ENCODE measurements around the gene GCHFR. TPM values are rescaled to one million over a fixed set of nuclear protein-coding genes. Genes with fewer than 3 reads are reported as not detected.

GCHFR gene
- total RNA-seq, 4 donors from 2014 or later, result 10.0 to 47.5 (median 41.9) TPM

GRCh38 chr15:40807028-40807887 is 43.4 kb downstream of the GCHFR start, which contains the start of the genes DNAJC17 and ZFYVE19:
DNAJC17 (minus strand) TSS chr15:40807473; CDS start chr15:40807446, 27 bp downstream.
ZFYVE19 (plus strand) TSS chr15:40807089; CDS start chr15:40807590, 501 bp downstream.
- H3K27ac ChIP-seq, result peak within 1 kb of the TSS; percentile 94 to 99 (median 96)
- peaks cover 22 to 60% (median 24%) of the 10 kb centered on the region in 3 donors for H3K4me1 ChIP-seq
- H3K9me3 ChIP-seq, result no peaks in the 10 kb centered on the region
- WGBS, 2 donors, result 0% methylated on average over 18 to 25 of the region's 64 CpGs
- TF ChIP-seq POLR2A (IDR thresholded peaks at IDR 0.05) (peak in 2 of 4 donors; percentile 31 to 35), CTCF (IDR thresholded peaks at IDR 0.05) (peak in 3 of 6 experiments; percentile 18 to 34 (median 20))
- peak within 1 kb of the TSS; percentile 81 to 98 (median 88) for H3K4me3 ChIP-seq
- intact Hi-C loops (cut with DNase I), result no loop called here
- H3K27me3 ChIP-seq, result no peaks in the 10 kb centered on the region
- peak; percentile 85 for DNase-seq
- H3K36me3 ChIP-seq, result peaks cover 0 to 39% (median 6%) of the 10 kb centered on the region in 3 donors

GRCh38 chr15:40807888-40808461 is 44.1 kb downstream of the GCHFR start:
- Histone ChIP-seq H3K36me3 (peaks cover 0 to 38% (median 6%) of the 10 kb centered on the region in 3 donors), H3K4me1 (peaks cover 22 to 55% (median 24%) of the 10 kb centered on the region in 3 donors), H3K27me3 (no peaks in the 10 kb centered on the region), H3K4me3 (peak overlapping the region; percentile 81 to 98 (median 88)), H3K27ac (peak overlapping the region; percentile 94 to 99 (median 96)), H3K9me3 (no peaks in the 10 kb centered on the region)
- intact Hi-C loops (cut with DNase I), result no loop called here
- WGBS, 2 donors, result 5 to 7% methylated on average over 14 to 15 of the region's 19 CpGs
- TF ChIP-seq POLR2A (IDR thresholded peaks at IDR 0.05), result no peak
- TF ChIP-seq CTCF (IDR thresholded peaks at IDR 0.05), result no peak
- no peak for DNase-seq

GRCh38 chr15:40808861-40809450 is 45.1 kb downstream of the GCHFR start:
- WGBS, 2 donors, result 80 to 83% methylated on average over 3 to 6 of the region's 8 CpGs
- intact Hi-C loops (cut with DNase I), result no loop called here

GRCh38 chr15:40812721-40813425 is 49.0 kb downstream of the GCHFR start:
- Histone ChIP-seq H3K36me3 (peaks cover 7 to 59% (median 13%) of the 10 kb centered on the region in 3 donors), H3K9me3 (no peaks in the 10 kb centered on the region), H3K4me1 (peaks cover 11 to 24% (median 12%) of the 10 kb centered on the region in 3 donors), H3K4me3 (no peak overlapping the region), H3K27me3 (no peaks in the 10 kb centered on the region), H3K27ac (no peak overlapping the region)
- intact Hi-C loops (cut with DNase I), result no loop called here
- no peak for DNase-seq
- WGBS, 2 donors, result 91% methylated on average over 5 to 6 of the region's 12 CpGs
- no peak for TF ChIP-seq POLR2A (IDR thresholded peaks at IDR 0.05)
- TF ChIP-seq CTCF (IDR thresholded peaks at IDR 0.05), result no peak

More at GRCh38 chr15:40808861-40809450, 45.1 kb downstream of the GCHFR start:
- Histone ChIP-seq H3K27ac (no peak overlapping the region), H3K4me3 (peak overlapping the region in 1 of 4 donors; percentile 91), H3K27me3 (no peaks in the 10 kb centered on the region), H3K36me3 (peaks cover 6 to 48% (median 7%) of the 10 kb centered on the region in 3 donors), H3K4me1 (peaks cover 22 to 50% (median 24%) of the 10 kb centered on the region in 3 donors), H3K9me3 (no peaks in the 10 kb centered on the region)
- DNase-seq, result no peak
- TF ChIP-seq POLR2A (IDR thresholded peaks at IDR 0.05) (no peak), CTCF (IDR thresholded peaks at IDR 0.05) (no peak)
